Caki2 (cell line): ENCODE data around the gene FAM111B. TPM values are rescaled to one million over a fixed set of nuclear protein-coding genes. Genes with fewer than 3 reads are reported as not detected.

ENCODE experiments used
- total RNA-seq: library from RNA; depleted of rRNA; stranded (reverse); fragments of >200 nt; shearing (Covaris generic); gene quantifications from 2 replicates; pipeline ENCODE4 v1.2.3, GENCODE V29; 2014; ENCODE audit warnings: low replicate concordance; rRNA removed

Gene FAM111B
- total RNA-seq, 1 experiment from 2014 or later = 6.4 TPM

Other genes starting within 250 kb of the FAM111B start
- gene GLYATL1, start 167.7 kb upstream of the FAM111B start, total RNA-seq = not detected in 2 replicates
- gene GLYATL1B, start 20.9 kb upstream of the FAM111B start, total RNA-seq = not detected in 2 replicates
- 28.7 and 39.5 TPM in 2 replicates for gene FAM111A, start 35.6 kb downstream of the FAM111B start, total RNA-seq
- 2.0 and 4.2 TPM in 2 replicates for gene DTX4, start 64.9 kb downstream of the FAM111B start, total RNA-seq
- gene MPEG1, start 105.7 kb downstream of the FAM111B start, total RNA-seq = not detected in 2 replicates